C1 segment of cervical spinal cord (tissue), 14 donors: ENCODE measurements around the gene TNFAIP8L3.

Source experiments
- DNase-seq, 14 donors: peaks; one replicate each; lab custom pipeline; 2025; lab: John Stamatoyannopoulos, UW

The TNFAIP8L3 gene

DNA sequence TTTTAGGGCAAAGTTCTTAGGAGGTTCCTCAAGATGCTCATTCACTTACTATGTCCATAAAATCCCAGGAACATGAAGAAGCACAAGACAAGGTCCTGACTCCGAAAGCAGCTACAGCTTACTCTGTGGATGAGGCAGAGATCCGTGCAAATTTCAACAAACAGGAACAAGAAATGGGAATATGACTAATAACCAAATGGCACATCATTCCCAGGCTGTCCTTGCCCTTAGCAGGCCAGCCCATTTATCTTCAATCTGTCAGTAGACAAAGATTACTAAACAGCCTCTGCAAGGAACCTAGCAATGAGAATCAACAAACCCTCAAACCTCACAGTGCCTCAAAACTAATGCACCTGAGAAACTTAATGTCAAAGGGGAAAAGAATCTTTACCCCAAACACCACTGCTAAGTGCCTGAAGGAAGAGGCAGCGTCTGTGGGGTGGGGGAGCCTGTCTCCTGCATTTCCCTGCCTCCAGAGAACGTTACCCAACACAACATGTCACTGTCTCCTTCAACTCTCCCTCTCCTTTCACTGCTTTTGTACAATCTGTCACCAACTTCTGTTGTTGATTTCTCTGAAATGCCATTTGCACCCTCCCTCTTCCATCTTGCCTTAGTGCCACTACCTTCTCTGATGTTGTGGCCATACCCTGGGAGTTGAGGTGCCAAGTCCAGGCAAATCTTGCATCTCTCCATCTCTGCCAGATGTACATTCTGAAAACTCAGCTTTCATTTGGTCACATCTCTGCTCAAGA is 4.8 kb downstream of the TNFAIP8L3 start:
- no peak for DNase-seq

DNA sequence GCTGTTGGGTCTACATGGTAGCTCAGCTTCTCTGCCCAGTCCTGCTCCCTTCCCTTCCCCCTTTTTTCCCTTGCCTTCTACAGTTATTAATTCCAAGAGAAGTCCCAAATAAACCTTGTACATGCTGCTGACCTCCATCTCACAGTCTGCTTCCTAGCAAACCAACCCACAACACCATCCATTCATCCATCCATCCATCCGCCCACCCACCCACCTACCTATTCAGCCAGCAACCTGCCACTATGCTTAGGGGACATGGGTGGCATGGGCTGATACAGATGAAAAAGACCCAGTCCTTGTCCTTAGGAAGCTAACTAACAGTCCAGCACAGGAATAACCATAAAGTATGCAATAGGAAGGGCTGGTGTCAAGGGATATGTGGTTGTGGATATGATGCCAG is 5.7 kb downstream of the TNFAIP8L3 start:
- DNase-seq, result no peak

DNA sequence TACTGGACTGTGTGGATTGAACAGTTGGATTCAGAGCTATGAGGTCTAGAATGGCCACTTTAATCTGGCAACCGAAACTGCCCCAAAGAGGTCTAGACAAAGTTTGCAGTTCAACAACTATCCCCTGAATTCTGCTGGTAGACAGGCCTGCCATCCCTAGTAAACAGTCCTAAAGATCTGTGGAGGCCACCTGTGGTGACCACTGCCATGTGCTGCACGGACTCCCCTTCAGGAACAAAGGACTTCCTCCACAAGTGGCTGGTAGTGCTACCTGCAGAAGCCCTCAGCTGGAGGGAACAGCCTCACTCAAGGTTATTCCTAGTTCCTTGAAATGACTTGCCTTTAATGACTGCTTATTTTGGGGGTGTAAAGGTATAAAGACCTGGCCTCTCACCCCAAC is 6.1 kb downstream of the TNFAIP8L3 start:
- no peak for DNase-seq

DNA sequence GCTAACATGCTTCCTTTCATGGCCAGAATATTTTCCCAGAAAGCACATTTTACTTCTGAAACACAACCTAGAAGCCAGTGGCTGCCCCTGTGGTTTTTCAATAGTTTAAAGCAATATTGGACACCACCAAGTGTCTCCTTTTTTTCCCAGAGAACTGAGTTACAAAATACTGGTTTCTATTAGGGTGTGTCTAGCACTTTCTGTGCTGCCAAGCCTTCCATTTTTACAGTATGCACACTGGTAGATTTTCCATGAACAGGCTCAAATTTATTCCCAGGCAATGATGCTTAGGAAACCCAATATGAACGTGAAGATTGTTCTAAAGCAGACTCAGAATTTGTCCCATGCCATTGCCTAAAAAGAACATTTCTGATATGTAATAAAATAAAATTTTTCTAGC is 7.2 kb downstream of the TNFAIP8L3 start:
- no peak for DNase-seq

DNA sequence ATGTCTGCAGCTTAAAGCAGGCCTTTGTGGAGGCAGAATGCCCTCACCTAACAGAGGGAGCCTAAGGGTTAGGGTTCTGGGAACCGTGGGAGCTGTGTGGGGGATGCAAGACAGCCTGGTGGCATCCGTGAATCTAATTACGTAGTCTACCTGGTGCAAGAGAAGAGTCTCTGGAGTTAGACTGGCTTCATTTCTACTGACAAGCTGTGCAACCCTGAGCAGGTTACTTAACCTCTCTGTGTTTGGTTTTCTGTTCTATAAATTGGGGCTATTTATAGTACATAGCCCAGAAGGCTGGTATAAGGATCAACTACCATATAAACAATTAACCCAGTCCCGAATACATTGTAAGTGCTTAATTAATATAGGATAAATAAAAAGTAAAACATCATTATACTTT is 8.3 kb downstream of the TNFAIP8L3 start:
- DNase-seq, result no peak

DNA sequence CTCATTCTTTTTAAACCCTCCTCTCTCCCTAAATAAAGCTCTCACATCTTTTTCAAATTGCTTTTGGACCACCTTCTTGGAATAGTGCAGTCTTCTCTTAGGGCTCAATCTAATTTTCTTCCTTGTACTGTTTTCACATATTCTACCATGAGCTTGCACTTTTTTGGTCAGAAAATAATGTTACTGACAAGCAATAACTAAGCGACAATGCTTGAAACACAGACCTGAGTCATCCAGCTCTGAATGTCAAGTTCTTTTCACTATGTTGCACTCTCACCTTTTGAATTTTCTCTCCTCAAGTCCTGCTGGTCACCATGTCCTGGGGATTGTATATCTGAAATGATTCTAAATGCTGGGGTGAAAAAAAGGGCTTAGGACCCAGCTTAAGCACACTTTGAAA is 8.9 kb downstream of the TNFAIP8L3 start:
- DNase-seq, result no peak

DNA sequence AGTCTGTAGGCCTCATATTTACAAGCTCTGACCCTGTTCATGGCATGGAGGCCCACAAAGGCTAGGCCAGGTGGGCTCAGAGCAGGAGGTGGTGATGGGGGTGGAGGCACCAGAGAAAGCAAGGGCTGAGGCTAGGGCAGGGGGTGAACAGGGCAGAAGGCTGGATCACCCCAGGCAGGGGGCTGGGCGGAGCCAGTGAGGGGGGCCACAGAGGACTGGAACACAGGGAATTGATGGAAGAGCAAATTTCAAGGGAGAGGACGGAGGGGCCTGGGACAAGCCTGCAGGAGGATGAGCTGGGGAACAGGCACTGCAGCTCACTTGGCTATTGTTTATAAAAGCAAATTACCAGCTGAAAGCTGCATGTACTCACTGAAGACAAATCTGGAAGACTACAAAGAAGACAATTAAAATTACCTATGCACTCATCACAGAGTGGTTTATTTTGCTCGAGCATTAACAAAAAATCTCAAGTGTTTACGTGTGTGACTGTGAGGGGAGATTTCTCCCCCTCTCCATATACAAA is 11.0 kb downstream of the TNFAIP8L3 start:
- DNase-seq, result no peak

DNA sequence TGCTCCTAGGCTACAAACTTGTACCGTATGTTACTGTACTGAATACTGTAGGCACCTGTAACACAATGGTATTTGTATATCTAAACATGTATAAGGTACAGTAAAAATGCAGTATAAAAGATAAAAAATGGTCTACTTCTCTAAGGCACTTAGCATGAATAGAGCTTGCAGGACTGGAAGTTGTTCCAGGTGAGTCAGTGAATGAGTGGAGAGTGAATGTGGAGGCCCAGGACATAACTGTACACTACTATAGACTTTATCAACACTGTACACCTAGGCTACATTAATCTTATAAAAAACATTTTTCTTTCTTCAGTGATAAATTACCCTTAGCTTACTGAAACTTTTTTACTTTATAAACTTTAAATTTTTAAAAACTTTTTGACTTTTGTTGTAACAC is 12.5 kb downstream of the TNFAIP8L3 start:
- DNase-seq, result no peak

DNA sequence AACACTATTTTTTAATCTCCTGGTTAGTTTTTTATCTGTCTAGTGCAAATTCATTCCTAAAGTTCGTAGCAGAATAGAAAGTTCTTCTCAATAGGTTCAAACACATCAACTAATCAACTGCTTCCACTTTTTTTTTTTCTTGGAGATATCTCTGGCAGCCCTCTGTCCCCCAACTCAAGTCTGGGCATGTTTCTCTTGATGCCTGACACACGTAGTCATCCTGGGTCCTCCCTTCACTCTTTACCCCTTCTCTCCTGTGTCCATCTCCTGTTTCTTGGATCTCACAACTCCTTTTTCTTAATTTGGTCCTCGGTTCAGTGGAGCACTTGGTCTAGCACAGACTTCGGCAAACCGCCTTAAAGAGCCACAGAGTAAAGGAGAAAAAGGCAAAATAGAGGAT is 14.4 kb downstream of the TNFAIP8L3 start:
- no peak for DNase-seq

DNA sequence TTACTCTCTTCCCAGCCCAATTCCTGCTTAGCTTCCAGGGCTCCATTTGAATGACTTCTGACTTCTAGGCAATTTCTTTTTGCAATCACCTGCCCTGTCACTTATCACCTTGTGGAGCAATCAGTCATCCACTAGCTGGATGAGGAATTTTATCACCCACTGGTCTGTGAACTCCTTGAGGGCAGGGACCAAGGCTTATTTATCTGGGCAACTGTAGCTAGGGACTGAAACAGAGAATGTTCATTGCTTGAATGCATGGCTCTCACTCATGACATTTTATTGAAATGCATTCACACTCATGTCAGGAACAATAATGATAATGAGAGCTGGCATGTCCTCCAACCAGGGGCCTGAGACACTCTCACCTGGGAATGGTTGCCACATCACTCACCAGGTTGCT is 15.5 kb downstream of the TNFAIP8L3 start:
- no peak for DNase-seq

DNA sequence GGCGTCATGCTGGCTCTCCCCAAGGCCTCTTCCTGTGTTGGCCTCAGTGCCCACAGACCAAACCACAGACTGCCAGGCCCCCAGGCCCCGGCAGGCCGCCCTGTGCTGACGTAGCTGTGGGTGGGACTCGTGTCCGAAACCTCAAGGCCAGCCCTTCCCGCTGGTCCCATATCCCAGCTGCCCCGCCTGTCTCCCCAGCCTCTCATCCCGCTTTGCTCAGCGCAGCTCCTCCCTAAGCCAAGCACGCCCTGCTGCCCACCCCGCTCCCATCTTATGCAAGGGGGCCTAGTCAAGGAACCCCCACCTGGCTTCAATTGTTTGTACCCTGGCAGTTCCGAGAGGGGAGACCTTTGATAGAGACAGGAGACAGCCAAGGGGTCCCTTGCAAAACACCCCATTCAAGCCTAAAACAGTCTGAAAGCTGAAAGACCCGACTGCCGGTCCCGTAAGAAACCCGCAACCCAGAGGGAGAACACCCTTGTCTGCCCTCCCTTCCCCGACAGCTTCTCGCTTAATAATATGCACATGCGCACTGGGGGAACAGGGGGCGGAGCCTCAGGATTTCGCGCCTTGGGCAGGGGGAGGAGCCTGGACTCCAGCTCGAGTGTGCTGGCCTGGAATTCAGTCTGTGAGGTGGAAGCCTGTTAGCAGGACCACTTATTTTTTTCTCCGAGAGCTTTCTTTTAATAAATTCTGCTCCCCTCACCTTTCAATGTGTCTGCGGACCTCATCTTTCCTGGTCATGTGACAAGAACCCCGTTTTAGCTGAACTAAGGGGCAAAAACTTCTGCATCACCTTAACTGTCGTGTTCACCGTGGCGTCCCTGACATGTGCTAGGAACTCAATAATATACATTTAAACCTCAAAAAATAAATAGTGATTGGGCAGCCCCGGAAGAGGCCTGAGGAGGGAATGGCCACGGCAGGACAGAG is 17.2 kb downstream of the TNFAIP8L3 start:
- DNase-seq, result peak in 9 of 14 donors; percentile 14 to 63 (median 36)

DNA sequence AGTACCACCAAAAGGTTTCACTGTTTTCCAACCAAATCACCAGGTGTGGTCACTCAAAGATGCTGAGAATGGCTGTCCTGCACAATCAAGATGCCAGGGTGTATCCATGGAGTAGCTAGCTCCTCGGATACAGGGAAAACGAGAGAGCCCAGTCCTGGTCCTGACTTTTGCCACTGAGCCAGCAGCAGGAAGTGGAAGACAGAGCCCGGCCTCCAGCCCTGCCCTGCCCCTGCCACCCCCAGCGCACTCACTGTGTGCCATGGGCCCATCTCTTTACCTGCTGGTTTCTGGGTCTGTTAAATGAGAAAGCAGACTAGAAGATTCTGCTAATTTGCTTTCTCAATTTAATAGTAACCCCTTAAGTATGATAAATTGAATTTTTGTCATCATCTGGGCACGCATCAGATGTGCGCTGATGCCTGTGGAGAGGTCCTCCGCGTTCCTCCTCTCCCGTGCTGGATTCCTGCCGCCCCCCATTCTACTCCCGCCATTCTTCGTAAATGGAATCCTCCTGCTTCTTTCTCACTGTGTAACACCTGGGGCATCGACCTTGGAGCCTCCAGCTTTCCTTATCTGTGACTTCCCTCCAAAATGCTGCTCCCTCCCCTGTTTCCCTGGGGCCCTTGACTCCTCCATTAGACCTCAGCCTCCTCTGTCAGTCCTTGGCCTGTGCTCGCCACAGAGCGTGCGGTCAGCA is 18.0 kb downstream of the TNFAIP8L3 start:
- DNase-seq, result no peak

DNA sequence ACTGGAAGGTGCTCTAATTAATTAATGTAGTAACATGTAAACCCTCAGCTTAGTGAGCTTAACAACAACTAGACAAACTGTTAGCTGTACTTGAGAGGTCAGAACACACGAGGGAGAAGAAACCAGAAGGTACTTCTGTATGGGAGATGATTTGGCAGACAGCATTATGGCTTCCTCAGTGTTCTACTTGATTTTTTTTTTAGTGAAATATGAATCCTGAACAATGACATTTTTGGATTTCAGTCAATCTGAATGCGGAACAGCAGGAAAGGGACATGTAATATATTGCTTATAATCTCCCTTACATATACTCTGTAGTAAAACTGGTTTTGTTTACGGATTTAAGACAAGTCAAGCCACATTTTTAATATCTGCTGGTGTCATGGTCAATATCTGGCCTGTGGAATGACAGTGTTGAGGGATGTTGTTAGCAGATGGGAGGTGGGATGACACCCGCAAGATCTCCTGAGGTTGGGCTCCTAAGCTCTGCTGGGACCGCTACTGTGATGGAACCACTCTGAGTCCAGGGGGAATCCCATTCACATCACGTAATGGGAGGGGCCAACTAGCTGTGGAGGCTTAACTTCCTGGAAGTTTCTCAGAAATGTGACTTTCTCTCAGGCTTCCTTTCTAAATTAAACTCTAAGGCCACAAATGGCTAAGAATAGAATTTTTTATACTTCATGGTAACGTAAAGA is 18.7 kb downstream of the TNFAIP8L3 start:
- DNase-seq, result no peak

DNA sequence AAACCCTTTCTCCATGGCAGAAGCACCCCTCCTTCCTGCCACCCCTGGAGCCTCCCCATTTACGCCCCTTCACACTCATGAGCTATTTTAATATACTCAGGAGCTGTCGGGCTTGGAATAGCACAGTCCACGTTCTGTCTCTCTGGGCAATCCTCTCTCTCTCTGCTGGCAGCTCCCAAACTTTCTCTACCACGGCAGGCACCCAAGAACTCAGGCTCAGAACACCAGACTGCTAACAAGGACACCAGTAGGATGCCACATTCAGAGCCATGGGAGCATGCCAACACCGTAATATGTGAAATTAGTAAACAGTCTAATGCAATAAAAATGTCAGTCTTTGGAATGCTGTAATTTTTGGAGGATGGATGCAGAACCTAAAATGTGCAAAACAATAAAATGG is 19.3 kb downstream of the TNFAIP8L3 start:
- DNase-seq, result peak in 2 of 14 donors; percentile 8

DNA sequence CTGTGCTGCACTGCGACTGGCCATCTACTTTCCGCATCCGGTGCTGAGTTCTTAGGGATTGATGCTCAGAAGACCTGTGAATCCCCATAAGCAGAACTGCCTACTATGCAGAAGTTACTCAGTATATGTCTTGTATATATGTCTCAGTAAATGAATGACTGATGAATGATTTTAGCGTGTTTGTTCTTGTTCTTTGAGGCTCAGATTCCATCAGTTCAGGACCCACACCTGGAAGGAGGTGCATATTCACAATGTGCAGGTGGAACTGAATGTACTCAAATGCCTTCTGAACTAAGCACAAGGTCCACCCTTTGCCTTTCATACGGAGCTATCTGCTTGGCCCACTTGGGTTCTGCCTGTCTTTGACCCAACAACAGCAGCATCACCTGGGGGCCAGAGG is 19.8 kb downstream of the TNFAIP8L3 start:
- no peak for DNase-seq

DNA sequence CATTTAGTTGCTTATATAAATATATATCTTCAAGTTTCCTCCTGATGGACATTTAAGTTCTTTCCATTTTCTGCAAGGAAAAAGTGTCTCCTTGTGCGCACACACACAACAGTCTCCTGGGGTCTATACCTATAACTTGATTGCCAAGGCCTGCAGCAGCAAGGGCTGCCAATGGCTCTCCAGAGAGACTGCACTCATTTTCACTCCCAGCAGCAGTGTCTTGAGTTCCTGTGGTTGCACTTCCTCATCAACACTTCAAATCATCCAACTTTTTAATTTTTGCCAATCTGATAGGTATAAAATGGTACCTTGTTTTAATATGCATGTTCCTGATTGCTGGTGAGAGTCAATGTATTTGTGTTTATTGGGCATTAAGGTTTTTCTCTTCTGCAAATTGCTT is 23.1 kb downstream of the TNFAIP8L3 start:
- DNase-seq, result no peak

DNA sequence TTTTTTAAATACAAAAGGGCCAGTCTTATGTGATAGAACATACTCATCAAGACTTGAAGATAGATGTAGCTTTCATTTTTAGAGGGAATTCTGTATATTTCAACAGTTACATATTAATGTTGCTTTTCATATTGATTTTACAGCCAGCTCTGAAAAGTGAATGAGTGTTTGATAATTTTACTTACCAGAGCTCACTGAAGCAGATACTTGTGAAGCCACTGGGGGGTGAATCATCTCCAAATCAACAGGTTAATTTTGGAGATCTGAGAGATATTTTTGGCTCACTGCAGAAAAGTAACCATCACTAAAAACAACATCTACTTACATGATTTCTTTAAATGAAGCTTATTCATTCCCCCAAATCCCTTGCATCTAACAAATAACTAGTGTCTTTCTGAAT is 24.7 kb downstream of the TNFAIP8L3 start:
- DNase-seq, result no peak

DNA sequence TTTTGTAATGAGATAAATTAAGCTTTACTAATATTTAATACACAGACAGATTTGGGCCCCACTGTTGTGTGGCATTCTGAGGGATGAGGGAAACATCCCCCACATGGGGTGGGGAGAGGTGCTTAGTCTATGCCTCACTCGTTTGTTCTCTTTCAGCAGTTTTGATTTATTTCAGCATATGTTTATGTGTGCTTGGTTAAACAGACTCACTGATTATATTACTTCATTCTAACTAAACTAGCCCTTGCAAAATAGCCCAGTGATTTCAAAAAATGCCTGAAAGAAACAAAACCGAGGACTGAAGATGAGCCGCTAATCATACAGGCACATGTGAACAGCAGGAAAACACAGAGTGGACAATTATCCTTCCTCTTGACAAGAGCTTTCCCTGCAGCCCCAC is 27.2 kb downstream of the TNFAIP8L3 start:
- no peak for DNase-seq

DNA sequence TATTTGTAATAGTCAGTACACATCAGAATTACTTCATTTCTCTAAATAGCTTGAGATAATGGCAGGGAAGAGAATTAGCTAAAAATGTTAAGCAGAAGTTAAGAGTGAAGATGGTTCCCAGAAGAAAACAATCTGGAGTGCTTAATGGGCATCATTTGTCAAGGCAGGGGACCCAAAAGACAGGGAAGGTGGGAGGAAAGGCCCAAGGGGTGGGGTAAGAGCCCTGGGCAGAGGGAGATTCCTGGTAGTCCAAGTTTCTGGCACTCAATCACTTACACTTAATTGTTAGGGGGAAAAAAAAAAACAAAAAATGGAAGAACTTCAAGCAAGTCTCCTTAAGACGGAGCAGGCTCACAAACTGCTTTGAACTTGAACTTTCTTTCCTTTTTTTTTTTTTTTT is 28.9 kb downstream of the TNFAIP8L3 start:
- DNase-seq, result no peak

DNA sequence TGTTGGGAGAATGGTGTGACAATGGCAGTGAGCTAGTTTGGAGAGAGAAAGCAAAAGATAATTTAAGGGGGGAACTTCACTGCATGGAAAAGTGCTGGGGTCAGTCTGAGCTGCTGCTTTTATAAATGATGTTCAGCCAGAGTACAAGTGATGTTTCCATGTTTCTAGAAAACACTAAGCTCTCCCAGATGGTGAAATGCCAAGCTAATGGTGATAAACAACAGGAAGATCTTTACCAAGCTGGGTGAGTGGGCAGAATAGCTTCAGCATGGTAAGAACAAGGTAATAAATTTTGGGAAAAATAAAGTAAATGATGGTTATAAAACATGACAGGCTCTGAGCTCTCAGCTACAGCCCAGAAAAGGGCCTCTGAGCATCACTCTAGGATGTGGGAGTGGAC is 29.4 kb downstream of the TNFAIP8L3 start:
- DNase-seq, result no peak

DNA sequence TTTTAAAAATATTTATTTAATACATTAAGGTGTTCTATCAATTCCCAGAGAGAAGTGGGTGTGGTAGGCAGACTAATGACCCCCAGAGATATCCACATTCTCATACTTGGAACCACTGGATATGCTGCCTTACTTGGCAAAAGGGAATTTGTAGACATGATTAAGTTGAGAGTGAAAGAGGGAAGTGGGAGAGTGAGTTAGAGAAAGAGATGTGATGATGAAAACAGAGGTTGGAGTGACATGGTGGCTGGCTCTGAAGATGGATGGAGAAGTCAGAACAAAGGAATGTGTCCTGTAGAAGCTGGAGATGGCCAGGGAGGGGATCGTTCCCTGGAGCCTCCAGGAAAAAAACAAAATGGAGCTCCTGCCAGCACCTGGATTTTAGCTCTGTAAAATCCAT is 32.0 kb downstream of the TNFAIP8L3 start:
- DNase-seq, result no peak
